A673 (cell line): ENCODE data around the gene UBP1.

Experiments used
- EZH2 ChIP-seq: fragments of 200-600 bp; sonication (generic); IDR thresholded peaks from 2 replicates; pipeline ENCODE4 v1.6.1; 2017; ENCODE audit warnings: borderline replicate concordance, low read depth, mild to moderate bottlenecking, mixed read lengths, antibody characterized with exemption, low read length; ENCODE audit not compliant: poor library complexity, severe bottlenecking
- TF ChIP-seq, protein P1 (sequence below): fragments of 300-800, 200-600 bp; sonication (generic); conservative IDR thresholded peaks from 2 replicates; pipeline ENCODE4 v1.5.1; 2017; ENCODE audit warnings: low read depth, mild to moderate bottlenecking, antibody characterized with exemption, low read length, moderate library complexity, mixed read lengths

GRCh38 chr3:33358172-33358781 is 81.9 kb downstream of the UBP1 start:
- TF ChIP-seq EZH2: no peak
- TF ChIP-seq, protein P1, sequence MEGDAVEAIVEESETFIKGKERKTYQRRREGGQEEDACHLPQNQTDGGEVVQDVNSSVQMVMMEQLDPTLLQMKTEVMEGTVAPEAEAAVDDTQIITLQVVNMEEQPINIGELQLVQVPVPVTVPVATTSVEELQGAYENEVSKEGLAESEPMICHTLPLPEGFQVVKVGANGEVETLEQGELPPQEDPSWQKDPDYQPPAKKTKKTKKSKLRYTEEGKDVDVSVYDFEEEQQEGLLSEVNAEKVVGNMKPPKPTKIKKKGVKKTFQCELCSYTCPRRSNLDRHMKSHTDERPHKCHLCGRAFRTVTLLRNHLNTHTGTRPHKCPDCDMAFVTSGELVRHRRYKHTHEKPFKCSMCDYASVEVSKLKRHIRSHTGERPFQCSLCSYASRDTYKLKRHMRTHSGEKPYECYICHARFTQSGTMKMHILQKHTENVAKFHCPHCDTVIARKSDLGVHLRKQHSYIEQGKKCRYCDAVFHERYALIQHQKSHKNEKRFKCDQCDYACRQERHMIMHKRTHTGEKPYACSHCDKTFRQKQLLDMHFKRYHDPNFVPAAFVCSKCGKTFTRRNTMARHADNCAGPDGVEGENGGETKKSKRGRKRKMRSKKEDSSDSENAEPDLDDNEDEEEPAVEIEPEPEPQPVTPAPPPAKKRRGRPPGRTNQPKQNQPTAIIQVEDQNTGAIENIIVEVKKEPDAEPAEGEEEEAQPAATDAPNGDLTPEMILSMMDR: no peak
